ENCODE measurements around the gene ADCK1. TPM values are rescaled to one million over a fixed set of nuclear protein-coding genes. Genes with fewer than 3 reads are reported as not detected.

ADCK1 gene
- polyA plus RNA-seq, 2 donors: 4.4 to 5.2 TPM

- H3K36me3 ChIP-seq (ENCODE audit: control insufficient read depth in 2 of 2, insufficient read depth in 2 of 2, low read length in 1 of 2): no peaks in the 10 kb centered on the region
- no peaks in the 10 kb centered on the region for H3K4me1 ChIP-seq (ENCODE audit: control insufficient read depth in 2 of 2, insufficient read depth in 2 of 2, low read length in 1 of 2)
- no peaks in the 10 kb centered on the region for H3K9me3 ChIP-seq (ENCODE audit: control insufficient read depth in 2 of 2, insufficient read depth in 1 of 2, low read depth in 1 of 2, low read length in 1 of 2)
- H3K27me3 ChIP-seq (ENCODE audit: control insufficient read depth in 1 of 2, insufficient read depth in 2 of 2, low read length in 2 of 2): no peaks in the 10 kb centered on the region
- no peak overlapping the region for H3K4me3 ChIP-seq (ENCODE audit: low read depth in 1 of 2, low read length in 2 of 2)
- 77 to 94% methylated on average over 1 of the region's 1 CpG for WGBS, 2 donors
- no peak overlapping the region for H3K27ac ChIP-seq (ENCODE audit: low read depth in 2 of 2, low read length in 1 of 2)
Measured at GRCh38 chr14:77967110-77967509, 167.2 kb downstream of the ADCK1 start.

GRCh38 chr14:77970646-77971045 lies 170.7 kb downstream of the ADCK1 start:
- H3K9me3 ChIP-seq (ENCODE audit: control insufficient read depth in 2 of 2, insufficient read depth in 1 of 2, low read depth in 1 of 2, low read length in 1 of 2): no peaks in the 10 kb centered on the region
- H3K27ac ChIP-seq (ENCODE audit: low read depth in 2 of 2, low read length in 1 of 2): no peak overlapping the region
- no peaks in the 10 kb centered on the region for H3K36me3 ChIP-seq (ENCODE audit: control insufficient read depth in 2 of 2, insufficient read depth in 2 of 2, low read length in 1 of 2)
- H3K27me3 ChIP-seq (ENCODE audit: control insufficient read depth in 1 of 2, insufficient read depth in 2 of 2, low read length in 2 of 2): no peaks in the 10 kb centered on the region
- H3K4me1 ChIP-seq (ENCODE audit: control insufficient read depth in 2 of 2, insufficient read depth in 2 of 2, low read length in 1 of 2): no peaks in the 10 kb centered on the region
- 70 to 79% methylated on average over 3 of the region's 3 CpGs for WGBS, 2 donors
- H3K4me3 ChIP-seq (ENCODE audit: low read depth in 1 of 2, low read length in 2 of 2): no peak overlapping the region

DNA sequence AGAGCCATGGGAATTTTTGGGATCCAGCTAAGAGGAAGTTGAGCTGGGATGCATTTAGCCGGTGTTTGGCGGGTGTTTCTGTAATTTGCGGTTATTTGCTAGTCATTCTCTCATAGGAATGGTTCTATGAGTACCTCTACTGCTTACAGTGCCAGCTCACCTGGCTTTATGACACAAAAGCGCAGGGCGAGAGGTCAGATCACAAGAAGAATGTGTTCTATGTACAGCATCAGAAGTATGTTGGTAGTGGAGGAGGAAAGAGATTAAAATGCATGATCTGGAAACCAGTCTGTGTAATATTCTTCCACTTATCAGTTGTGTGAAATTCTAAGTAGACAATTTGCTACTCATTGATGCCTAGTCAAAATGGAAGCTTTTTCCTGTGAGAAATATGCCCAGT lies 173.3 kb downstream of the ADCK1 start:
- H3K27me3 ChIP-seq (ENCODE audit: control insufficient read depth in 1 of 2, insufficient read depth in 2 of 2, low read length in 2 of 2): no peaks in the 10 kb centered on the region
- 93% methylated on average over 5 of the region's 5 CpGs for WGBS, 2 donors
- H3K36me3 ChIP-seq (ENCODE audit: control insufficient read depth in 2 of 2, insufficient read depth in 2 of 2, low read length in 1 of 2): no peaks in the 10 kb centered on the region
- H3K4me3 ChIP-seq (ENCODE audit: low read depth in 1 of 2, low read length in 2 of 2): no peak overlapping the region
- no peaks in the 10 kb centered on the region for H3K9me3 ChIP-seq (ENCODE audit: control insufficient read depth in 2 of 2, insufficient read depth in 1 of 2, low read depth in 1 of 2, low read length in 1 of 2)
- no peaks in the 10 kb centered on the region for H3K4me1 ChIP-seq (ENCODE audit: control insufficient read depth in 2 of 2, insufficient read depth in 2 of 2, low read length in 1 of 2)
- H3K27ac ChIP-seq (ENCODE audit: low read depth in 2 of 2, low read length in 1 of 2): no peak overlapping the region

DNA sequence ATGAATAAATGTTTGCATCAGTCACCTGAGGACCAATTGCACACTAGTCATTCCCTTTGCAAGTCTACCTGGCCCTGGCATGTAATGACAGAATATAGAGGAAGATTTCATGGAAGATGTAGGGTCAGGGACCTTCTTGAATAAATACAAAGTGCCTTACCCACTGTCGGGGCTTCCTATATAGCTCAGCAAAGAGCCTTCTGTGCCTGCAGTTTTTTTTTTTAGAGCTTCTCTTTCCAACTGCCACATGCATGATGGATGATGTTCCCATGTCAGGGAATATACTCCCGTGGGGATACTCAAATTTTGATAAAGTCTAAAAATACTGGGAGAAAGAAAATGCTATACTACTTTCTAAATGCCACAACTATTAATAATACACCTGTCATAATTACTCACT lies 176.7 kb downstream of the ADCK1 start:
- H3K4me1 ChIP-seq (ENCODE audit: control insufficient read depth in 2 of 2, insufficient read depth in 2 of 2, low read length in 1 of 2): no peaks in the 10 kb centered on the region
- H3K27me3 ChIP-seq (ENCODE audit: control insufficient read depth in 1 of 2, insufficient read depth in 2 of 2, low read length in 2 of 2): peaks cover 0 to 3% of the 10 kb centered on the region in 2 donors
- no peaks in the 10 kb centered on the region for H3K9me3 ChIP-seq (ENCODE audit: control insufficient read depth in 2 of 2, insufficient read depth in 1 of 2, low read depth in 1 of 2, low read length in 1 of 2)
- 36 to 42% methylated on average over 2 of the region's 2 CpGs for WGBS, 2 donors
- no peaks in the 10 kb centered on the region for H3K36me3 ChIP-seq (ENCODE audit: control insufficient read depth in 2 of 2, insufficient read depth in 2 of 2, low read length in 1 of 2)
- H3K27ac ChIP-seq (ENCODE audit: low read depth in 2 of 2, low read length in 1 of 2): no peak overlapping the region
- no peak overlapping the region for H3K4me3 ChIP-seq (ENCODE audit: low read depth in 1 of 2, low read length in 2 of 2)

DNA sequence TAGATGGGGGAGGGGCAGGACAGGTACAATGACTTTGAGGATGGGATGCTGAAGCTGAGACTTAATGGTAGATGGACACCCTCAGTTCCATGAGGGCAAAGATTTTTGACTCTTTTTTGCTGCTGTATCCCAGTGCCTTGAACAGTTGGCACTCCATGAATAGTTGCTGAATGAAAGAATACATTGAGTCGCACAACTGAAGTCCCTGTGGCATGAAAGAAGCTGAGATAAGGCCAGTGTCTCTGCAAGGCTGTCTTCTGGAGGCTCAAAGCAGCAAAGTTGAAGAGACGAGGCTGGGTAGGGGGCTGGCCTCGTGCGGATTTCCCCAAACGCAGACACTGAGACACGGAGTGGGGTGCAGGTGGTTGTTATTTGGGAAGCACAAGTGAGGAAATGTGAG lies 179.3 kb downstream of the ADCK1 start:
- Histone ChIP-seq H3K4me1 (ENCODE audit: control insufficient read depth in 2 of 2, insufficient read depth in 2 of 2, low read length in 1 of 2) (no peaks in the 10 kb centered on the region), H3K27ac (ENCODE audit: low read depth in 2 of 2, low read length in 1 of 2) (no peak overlapping the region), H3K27me3 (ENCODE audit: control insufficient read depth in 1 of 2, insufficient read depth in 2 of 2, low read length in 2 of 2) (peaks cover 0 to 3% of the 10 kb centered on the region in 2 donors), H3K4me3 (ENCODE audit: low read depth in 1 of 2, low read length in 2 of 2) (no peak overlapping the region), H3K9me3 (ENCODE audit: control insufficient read depth in 2 of 2, insufficient read depth in 1 of 2, low read depth in 1 of 2, low read length in 1 of 2) (no peaks in the 10 kb centered on the region), H3K36me3 (ENCODE audit: control insufficient read depth in 2 of 2, insufficient read depth in 2 of 2, low read length in 1 of 2) (no peaks in the 10 kb centered on the region)
- WGBS, 2 donors: 71 to 74% methylated on average over 6 of the region's 6 CpGs

GRCh38 chr14:77979666-77980351 lies 179.9 kb downstream of the ADCK1 start:
- Histone ChIP-seq H3K36me3 (ENCODE audit: control insufficient read depth in 2 of 2, insufficient read depth in 2 of 2, low read length in 1 of 2) (no peaks in the 10 kb centered on the region), H3K9me3 (ENCODE audit: control insufficient read depth in 2 of 2, insufficient read depth in 1 of 2, low read depth in 1 of 2, low read length in 1 of 2) (no peaks in the 10 kb centered on the region), H3K4me1 (ENCODE audit: control insufficient read depth in 2 of 2, insufficient read depth in 2 of 2, low read length in 1 of 2) (no peaks in the 10 kb centered on the region), H3K27ac (ENCODE audit: low read depth in 2 of 2, low read length in 1 of 2) (no peak overlapping the region), H3K27me3 (ENCODE audit: control insufficient read depth in 1 of 2, insufficient read depth in 2 of 2, low read length in 2 of 2) (peaks cover 0 to 3% of the 10 kb centered on the region in 2 donors), H3K4me3 (ENCODE audit: low read depth in 1 of 2, low read length in 2 of 2) (no peak overlapping the region)
- 61 to 62% methylated on average over 14 of the region's 14 CpGs for WGBS, 2 donors

GRCh38 chr14:77980475-77981321 lies 180.8 kb downstream of the ADCK1 start:
- H3K4me3 ChIP-seq (ENCODE audit: low read depth in 1 of 2, low read length in 2 of 2): peak overlapping the region; percentile 42 to 49

More at GRCh38 chr14:77980475-77981321, 180.8 kb downstream of the ADCK1 start:
- WGBS, 2 donors: 8 to 11% methylated on average over 45 of the region's 45 CpGs
- Histone ChIP-seq H3K4me1 (ENCODE audit: control insufficient read depth in 2 of 2, insufficient read depth in 2 of 2, low read length in 1 of 2) (peaks cover 0 to 2% of the 10 kb centered on the region in 2 donors), H3K27me3 (ENCODE audit: control insufficient read depth in 1 of 2, insufficient read depth in 2 of 2, low read length in 2 of 2) (peaks cover 0 to 3% of the 10 kb centered on the region in 2 donors), H3K36me3 (ENCODE audit: control insufficient read depth in 2 of 2, insufficient read depth in 2 of 2, low read length in 1 of 2) (no peaks in the 10 kb centered on the region), H3K9me3 (ENCODE audit: control insufficient read depth in 2 of 2, insufficient read depth in 1 of 2, low read depth in 1 of 2, low read length in 1 of 2) (no peaks in the 10 kb centered on the region), H3K27ac (ENCODE audit: low read depth in 2 of 2, low read length in 1 of 2) (no peak overlapping the region)

Other genes starting within 250 kb of the ADCK1 start
- 10 to 100 TPM; 14.1 to 16.3 TPM for gene SPTLC2, start 183.5 kb upstream of the ADCK1 start, polyA plus RNA-seq
- 1 to 10 TPM; 3.2 to 5.8 TPM for gene ALKBH1, start 92.1 kb upstream of the ADCK1 start, polyA plus RNA-seq
- gene SLIRP, start 92.0 kb upstream of the ADCK1 start, polyA plus RNA-seq: 100 to 1,000 TPM; 310 to 442 TPM
- 10 to 100 TPM; 20.0 to 32.7 TPM for gene SNW1, start 39.0 kb upstream of the ADCK1 start, polyA plus RNA-seq